Ovary (tissue), 9 donors: ENCODE results near the gene UBP1. TPM values are rescaled to one million over a fixed set of nuclear protein-coding genes. Genes with fewer than 3 reads are reported as not detected.

ENCODE experiments used
- DNase-seq, 5 donors: peaks; one replicate each; pipeline ENCODE4 v3.0.0-alpha.2; 2019 to 2020
- H3K27ac ChIP-seq, 2 donors: fragments of 200-600 bp; one replicate each; pipeline versions ENCODE4 v1.5.1 to v1.8.0; 2019 to 2022
- H3K27me3 ChIP-seq: fragments of 200-600 bp; one replicate; pipeline ENCODE4 v1.8.0; 2022
- H3K36me3 ChIP-seq: fragments of 200-600 bp; sonication (generic); one replicate; pipeline ENCODE4 v1.5.1; 2019
- H3K4me1 ChIP-seq: one replicate; pipeline ENCODE4 v1.8.1; 2013; ENCODE audit warnings: mild to moderate bottlenecking, moderate library complexity; ENCODE audit not compliant: insufficient read depth
- H3K4me3 ChIP-seq: fragments of 200-600 bp; sonication (generic); one replicate; pipeline ENCODE4 v1.5.1; 2017
- H3K9me3 ChIP-seq, 2 donors: fragments of 200-600 bp in 1 of 2; sonication (generic) in 1 of 2; one replicate each; pipeline versions ENCODE4 v1.5.1 to v1.8.1; 2013 to 2019; ENCODE audit warnings: mild to moderate bottlenecking in 1 of 2, moderate library complexity in 1 of 2
- EP300 ChIP-seq: sonication (generic); formaldehyde crosslinking; IDR thresholded peaks from one replicate; pipeline ENCODE4 v1.6.1; 2017; ENCODE audit warnings: antibody characterized with exemption
- POLR2A ChIP-seq: fragments of 450-650 bp; IDR thresholded peaks from one replicate; pipeline ENCODE4 v1.6.1; 2017; ENCODE audit warnings: antibody characterized with exemption, mild to moderate bottlenecking, moderate library complexity
- WGBS, 3 donors: extraction: QIAGEN DNeasy Blood & Tissue Kit in 1 of 3; methylation state at CpG; one replicate each; pipeline versions ENCODE4 v1.1.5 to v1.1.7; 2013 to 2017; 5-methylcytosine and 5-hydroxymethylcytosine counted together
- intact Hi-C, 4 donors: fragments of 100-400 bp; cut with DNase I; formaldehyde crosslinking; loops; one replicate each; pipeline versions ENCODE4 v1.11.0 to v1.15.1; 2022 to 2023
- polyA plus RNA-seq, 2 donors: library from polyadenylated mRNA; stranded (reverse); fragments of 200-250 nt in 1 of 2; fragments of 350-450 nt in 1 of 2; fragmentation: Illumina TruSeq in 1 of 2; extraction: RNeasy Lipid Tissue Mini Kit (QIAGEN cat#74804) in 1 of 2; gene quantifications; one replicate each; pipeline ENCODE4 v1.2.3, GENCODE V29; 2013 to 2014
- total RNA-seq, 7 donors: library from RNA; depleted of rRNA in 2 of 7; stranded (reverse); fragments of >200 nt in 2 of 7; fragmentation: NEBNext Ultra II Directional in 3 of 7; extraction: Animal tissue kit (Norgen Biotek cat#: 25700) in 3 of 7; gene quantifications; one replicate each; pipeline versions ENCODE4 v1.1.0 to v1.2.4, GENCODE V29; 2016 to 2023
- TF ChIP-seq, protein P1 (sequence below), 3 donors: fragments of 450-650 bp in 2 of 3; fragments of 200-600 bp in 1 of 3; IDR thresholded peaks; one replicate each; pipeline versions ENCODE4 v1.5.1 to v1.8.0; 2016 to 2022; ENCODE audit warnings: antibody characterized with exemption in 3 of 3, mild to moderate bottlenecking in 1 of 3
- donor health status: DM: no; HTN: no; CAD: no; lungs with moderate emphysema.
- donor health status: DM: no; HTN: no; CAD: no.
- donor health status: Bipolar disorder and iron deficiency.
- donor health status: DM: yes; HTN: yes; CAD: no.
- donor health status: DM: no; HTN: no; CAD: no.
- donor health status: DM: yes; HTN: yes; CAD: no.

UBP1 gene
- total and polyA plus RNA-seq, 9 donors: 28.2 to 62.7 (median 51.8) TPM

DNA sequence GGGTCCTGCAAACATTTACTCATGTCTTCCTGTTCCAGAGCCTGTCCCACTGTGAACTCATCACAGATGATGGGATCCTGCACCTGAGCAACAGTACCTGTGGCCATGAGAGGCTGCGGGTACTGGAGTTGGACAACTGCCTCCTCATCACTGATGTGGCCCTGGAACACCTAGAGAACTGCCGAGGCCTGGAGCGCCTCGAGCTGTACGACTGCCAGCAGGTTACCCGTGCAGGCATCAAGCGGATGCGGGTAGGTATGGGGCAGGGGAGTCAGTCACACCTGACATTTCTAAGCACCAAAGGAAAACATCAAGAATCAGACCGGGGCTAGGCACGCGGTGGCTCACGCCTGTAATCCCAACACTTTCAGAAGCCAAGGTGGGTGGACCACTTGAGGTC, 56.3 kb downstream of the UBP1 start:
- no peaks in the 10 kb centered on the region for H3K9me3 ChIP-seq
- no peak overlapping the region for H3K4me3 ChIP-seq
- no peak for TF ChIP-seq EP300
- TF ChIP-seq, protein P1, sequence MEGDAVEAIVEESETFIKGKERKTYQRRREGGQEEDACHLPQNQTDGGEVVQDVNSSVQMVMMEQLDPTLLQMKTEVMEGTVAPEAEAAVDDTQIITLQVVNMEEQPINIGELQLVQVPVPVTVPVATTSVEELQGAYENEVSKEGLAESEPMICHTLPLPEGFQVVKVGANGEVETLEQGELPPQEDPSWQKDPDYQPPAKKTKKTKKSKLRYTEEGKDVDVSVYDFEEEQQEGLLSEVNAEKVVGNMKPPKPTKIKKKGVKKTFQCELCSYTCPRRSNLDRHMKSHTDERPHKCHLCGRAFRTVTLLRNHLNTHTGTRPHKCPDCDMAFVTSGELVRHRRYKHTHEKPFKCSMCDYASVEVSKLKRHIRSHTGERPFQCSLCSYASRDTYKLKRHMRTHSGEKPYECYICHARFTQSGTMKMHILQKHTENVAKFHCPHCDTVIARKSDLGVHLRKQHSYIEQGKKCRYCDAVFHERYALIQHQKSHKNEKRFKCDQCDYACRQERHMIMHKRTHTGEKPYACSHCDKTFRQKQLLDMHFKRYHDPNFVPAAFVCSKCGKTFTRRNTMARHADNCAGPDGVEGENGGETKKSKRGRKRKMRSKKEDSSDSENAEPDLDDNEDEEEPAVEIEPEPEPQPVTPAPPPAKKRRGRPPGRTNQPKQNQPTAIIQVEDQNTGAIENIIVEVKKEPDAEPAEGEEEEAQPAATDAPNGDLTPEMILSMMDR (IDR thresholded peaks at IDR 0.05): no peak
- TF ChIP-seq POLR2A: no peak
- no peaks in the 10 kb centered on the region for H3K27me3 ChIP-seq
- intact Hi-C loops: no loop called here
- H3K4me1 ChIP-seq: no peaks in the 10 kb centered on the region
- no peaks in the 10 kb centered on the region for H3K36me3 ChIP-seq
- WGBS, 3 donors: 95 to 98% (median 96%) methylated on average over 12 of the region's 12 CpGs
- DNase-seq: no peak
- no peak overlapping the region for H3K27ac ChIP-seq

DNA sequence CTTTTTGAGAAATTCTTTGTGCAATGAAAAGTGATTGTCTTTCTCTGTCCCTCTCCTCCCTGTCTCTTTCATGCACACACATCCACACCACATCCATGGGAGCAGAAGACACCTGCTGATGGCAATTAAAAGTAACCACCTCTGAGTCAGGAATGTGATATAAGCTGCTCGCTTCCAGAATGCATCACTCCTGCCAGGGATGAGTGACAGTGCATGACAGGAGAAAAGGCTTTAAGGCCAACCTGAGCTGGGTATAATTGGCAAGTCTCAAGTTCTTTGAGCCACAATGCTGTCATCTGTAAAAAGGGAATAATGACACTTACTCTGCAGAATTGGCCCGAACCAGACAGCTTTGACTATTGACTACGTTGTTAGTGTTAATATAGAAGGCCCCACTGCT, 59.6 kb downstream of the UBP1 start:
- WGBS, 3 donors: 92 to 95% (median 93%) methylated on average over 3 of the region's 3 CpGs
- TF ChIP-seq EP300 (no peak), POLR2A (no peak)
- TF ChIP-seq, protein P1 (IDR thresholded peaks at IDR 0.05): no peak

DNA sequence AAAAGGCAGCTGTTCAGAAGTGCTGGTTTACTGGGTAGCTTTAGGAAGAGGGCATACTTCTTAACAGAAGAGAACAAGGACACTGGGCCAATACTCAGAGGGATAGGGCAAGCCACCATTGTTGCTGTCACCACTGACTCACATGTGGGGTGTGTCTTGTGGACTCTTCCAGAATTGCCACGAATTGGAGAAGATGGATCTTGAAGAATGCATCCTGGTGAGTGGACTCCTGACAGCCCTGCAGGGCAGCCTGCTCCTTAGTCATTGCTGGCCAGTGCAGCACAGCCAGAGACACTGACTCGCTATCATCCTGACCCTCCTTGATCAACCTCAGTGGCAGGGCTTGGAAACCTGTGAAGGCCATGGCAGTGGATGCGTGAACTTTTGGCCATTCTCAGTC, 62.3 kb downstream of the UBP1 start:
- Histone ChIP-seq H3K4me3 (no peak overlapping the region), H3K27ac (no peak overlapping the region), H3K36me3 (no peaks in the 10 kb centered on the region), H3K27me3 (no peaks in the 10 kb centered on the region), H3K4me1 (no peaks in the 10 kb centered on the region), H3K9me3 (no peaks in the 10 kb centered on the region)
- intact Hi-C loops: loop anchor here in 1 of 4 donors (10.0 kb wide), 1 partner anchor 423 kb away; the partner anchor contains the start of gene CCR4
- 91 to 93% (median 91%) methylated on average over 3 of the region's 3 CpGs for WGBS, 3 donors
- TF ChIP-seq EP300 (no peak), POLR2A (no peak)
- TF ChIP-seq, protein P1 (IDR thresholded peaks at IDR 0.05): no peak
- no peak for DNase-seq

More for the DNA sequence above, 59.6 kb downstream of the UBP1 start:
- Histone ChIP-seq H3K27ac (no peak overlapping the region), H3K4me1 (no peaks in the 10 kb centered on the region), H3K4me3 (no peak overlapping the region), H3K36me3 (no peaks in the 10 kb centered on the region), H3K9me3 (no peaks in the 10 kb centered on the region), H3K27me3 (no peaks in the 10 kb centered on the region)
- intact Hi-C loops: no loop called here
- DNase-seq: no peak

DNA sequence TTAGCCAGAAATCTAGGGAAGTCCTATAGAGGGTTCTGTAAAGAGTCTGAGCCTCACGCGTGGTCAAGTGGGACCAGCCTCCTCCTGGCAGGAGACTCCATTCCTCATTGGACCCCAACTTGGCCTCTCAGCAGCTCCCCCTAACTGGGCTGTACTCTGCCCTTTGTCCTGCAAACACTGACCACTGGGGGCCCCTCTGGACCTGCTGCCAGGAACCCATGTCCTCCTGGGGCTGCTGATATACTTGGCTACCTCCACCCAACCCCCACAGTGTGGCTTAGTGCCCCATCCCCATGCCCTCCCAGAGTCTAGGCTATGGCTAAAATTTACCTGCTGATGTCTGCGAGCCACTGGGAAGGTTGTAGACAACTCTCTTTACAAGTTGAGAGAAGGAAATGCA, 62.7 kb downstream of the UBP1 start:
- Histone ChIP-seq H3K27me3 (no peaks in the 10 kb centered on the region), H3K4me3 (no peak overlapping the region), H3K27ac (no peak overlapping the region), H3K36me3 (no peaks in the 10 kb centered on the region), H3K9me3 (no peaks in the 10 kb centered on the region), H3K4me1 (no peaks in the 10 kb centered on the region)
- DNase-seq: no peak
- WGBS, 3 donors: 79 to 91% (median 87%) methylated on average over 3 of the region's 3 CpGs
- intact Hi-C loops: loop anchor here in 1 of 4 donors (10.0 kb wide), 1 partner anchor 423 kb away; the partner anchor contains the start of gene CCR4
- TF ChIP-seq POLR2A (no peak), EP300 (no peak)
- TF ChIP-seq, protein P1 (IDR thresholded peaks at IDR 0.05): no peak
